Glutamatergic neuron (in vitro differentiated cells): ENCODE measurements around the gene USP47. TPM values are rescaled to one million over a fixed set of nuclear protein-coding genes. Genes with fewer than 3 reads are reported as not detected.

Experiments used
- DNase-seq: peaks from one replicate; pipeline ENCODE4 v3.0.0; 2022
- H3K27ac Mint-ChIP-seq: one replicate; pipeline ENCODE4 v1.8.0; 2020; ENCODE audit warnings: mild to moderate bottlenecking, mixed read lengths, inconsistent platforms; ENCODE audit not compliant: unreplicated experiment
- H3K27me3 Mint-ChIP-seq: one replicate; pipeline ENCODE4 v1.8.0; 2020; ENCODE audit warnings: mild to moderate bottlenecking, moderate library complexity, mixed read lengths, inconsistent platforms; ENCODE audit not compliant: unreplicated experiment
- H3K36me3 Mint-ChIP-seq: one replicate; pipeline ENCODE4 v1.8.0; 2020; ENCODE audit warnings: mild to moderate bottlenecking, mixed read lengths, inconsistent platforms; ENCODE audit not compliant: unreplicated experiment
- H3K4me1 Mint-ChIP-seq: one replicate; pipeline ENCODE4 v1.8.0; 2020; ENCODE audit warnings: mild to moderate bottlenecking, low read depth, mixed read lengths, inconsistent platforms; ENCODE audit not compliant: unreplicated experiment
- H3K4me3 Mint-ChIP-seq: one replicate; pipeline ENCODE4 v1.8.0; 2020; ENCODE audit warnings: mild to moderate bottlenecking, mixed read lengths, inconsistent platforms; ENCODE audit not compliant: unreplicated experiment
- H3K9me3 Mint-ChIP-seq: one replicate; pipeline ENCODE4 v1.8.0; 2020; ENCODE audit warnings: mild to moderate bottlenecking, moderate library complexity, mixed read lengths, inconsistent platforms; ENCODE audit not compliant: unreplicated experiment
- CTCF ChIP-seq: fragments of 200-600 bp; sonication (generic); IDR thresholded peaks from one replicate; pipeline ENCODE4 v1.5.0; 2021; ENCODE audit not compliant: partially characterized antibody, unreplicated experiment
- total RNA-seq: library from RNA; stranded (reverse); fragmentation: NEBNext Ultra II Directional; extraction: Animal tissue kit (Norgen Biotek cat#: 25700); gene quantifications from one replicate; pipeline ENCODE4 v1.2.1, GENCODE V29; 2021; ENCODE audit not compliant: unreplicated experiment

The USP47 gene
- total RNA-seq, 1 donor from 2014 or later: 63.4 TPM

- peaks cover 2% of the 10 kb centered on the region for H3K27me3 Mint-ChIP-seq
- peaks cover 5% of the 10 kb centered on the region for H3K36me3 Mint-ChIP-seq
- H3K27ac Mint-ChIP-seq: peak overlapping the region; percentile 15
- DNase-seq: no peak
- TF ChIP-seq CTCF: no peak
- H3K4me3 Mint-ChIP-seq: peak overlapping the region; percentile 91
- H3K9me3 Mint-ChIP-seq: peaks cover 10% of the 10 kb centered on the region
- peaks cover 22% of the 10 kb centered on the region for H3K4me1 Mint-ChIP-seq
These were observed 165.4 kb downstream of the USP47 start for GRCh38 chr11:12007230-12007593.

GRCh38 chr11:12007769-12008737 lies 166.3 kb downstream of the USP47 start, which contains the start of gene DKK3:
DKK3 (minus strand) TSS chr11:12008626; CDS start chr11:12008582, 44 bp downstream.
- Mint-ChIP-seq H3K9me3 (peaks cover 10% of the 10 kb centered on the region), H3K27ac (peak within 1 kb of the TSS; percentile 85), H3K4me1 (peaks cover 20% of the 10 kb centered on the region), H3K4me3 (peak within 1 kb of the TSS; percentile 93), H3K27me3 (peaks cover 2% of the 10 kb centered on the region), H3K36me3 (peaks cover 5% of the 10 kb centered on the region)
- TF ChIP-seq CTCF: no peak
- peak; percentile 55 for DNase-seq

Other genes starting within 250 kb of the USP47 start
- gene GALNT18, start 220.0 kb upstream of the USP47 start, total RNA-seq: 76.9 TPM
- 131 TPM for gene DKK3, start 166.7 kb downstream of the USP47 start, total RNA-seq